ENCODE measurements around the gene UPK1B.

The UPK1B gene

GRCh38 chr3:119207512-119207875, 34.1 kb downstream of the UPK1B start:
- Histone ChIP-seq H3K4me3 (ENCODE audit: low read depth, low read length) (no peak overlapping the region), H3K9me3 (ENCODE audit: severe bottlenecking) (no peaks in the 10 kb centered on the region), H3K27ac (no peak overlapping the region), H3K27me3 (ENCODE audit: insufficient read depth, low read depth, severe bottlenecking) (no peaks in the 10 kb centered on the region), H3K36me3 (peaks cover 9% of the 10 kb centered on the region)
- no peak for DNase-seq
- no peak for TF ChIP-seq CTCF (IDR thresholded peaks at IDR 0.05; ENCODE audit: low read depth, low read length)

GRCh38 chr3:119211193-119211592, 37.8 kb downstream of the UPK1B start:
- H3K9me3 ChIP-seq (ENCODE audit: severe bottlenecking) = no peaks in the 10 kb centered on the region
- H3K27ac ChIP-seq = no peak overlapping the region
- TF ChIP-seq CTCF (IDR thresholded peaks at IDR 0.05; ENCODE audit: low read depth, low read length) = no peak
- DNase-seq = no peak
- H3K27me3 ChIP-seq (ENCODE audit: insufficient read depth, low read depth, severe bottlenecking) = no peaks in the 10 kb centered on the region
- peaks cover 27% of the 10 kb centered on the region for H3K36me3 ChIP-seq
- no peak overlapping the region for H3K4me3 ChIP-seq (ENCODE audit: low read depth, low read length)

- Histone ChIP-seq H3K9me3 (ENCODE audit: severe bottlenecking) (no peaks in the 10 kb centered on the region), H3K27ac (no peak overlapping the region), H3K36me3 (peaks cover 27% of the 10 kb centered on the region), H3K4me3 (ENCODE audit: low read depth, low read length) (no peak overlapping the region), H3K27me3 (ENCODE audit: insufficient read depth, low read depth, severe bottlenecking) (no peaks in the 10 kb centered on the region)
- no peak for DNase-seq
- no peak for TF ChIP-seq CTCF (IDR thresholded peaks at IDR 0.05; ENCODE audit: low read depth, low read length)
These were observed 38.4 kb downstream of the UPK1B start for GRCh38 chr3:119211803-119212202.

- no peaks in the 10 kb centered on the region for H3K9me3 ChIP-seq (ENCODE audit: severe bottlenecking)
- peaks cover 30% of the 10 kb centered on the region for H3K36me3 ChIP-seq
- H3K27ac ChIP-seq = no peak overlapping the region
- DNase-seq = no peak
- H3K27me3 ChIP-seq (ENCODE audit: insufficient read depth, low read depth, severe bottlenecking) = no peaks in the 10 kb centered on the region
- TF ChIP-seq CTCF (IDR thresholded peaks at IDR 0.05; ENCODE audit: low read depth, low read length) = no peak
- H3K4me3 ChIP-seq (ENCODE audit: low read depth, low read length) = no peak overlapping the region
These were observed 45.7 kb downstream of the UPK1B start for GRCh38 chr3:119219069-119219468.

- Histone ChIP-seq H3K4me3 (ENCODE audit: low read depth, low read length) (no peak overlapping the region), H3K27me3 (ENCODE audit: insufficient read depth, low read depth, severe bottlenecking) (no peaks in the 10 kb centered on the region), H3K27ac (no peak overlapping the region), H3K9me3 (ENCODE audit: severe bottlenecking) (no peaks in the 10 kb centered on the region), H3K36me3 (peaks cover 26% of the 10 kb centered on the region)
- no peak for TF ChIP-seq CTCF (IDR thresholded peaks at IDR 0.05; ENCODE audit: low read depth, low read length)
- no peak for DNase-seq
These were observed 46.8 kb downstream of the UPK1B start for GRCh38 chr3:119220198-119220597.

GRCh38 chr3:119220970-119221667, 47.7 kb downstream of the UPK1B start:
- H3K27me3 ChIP-seq (ENCODE audit: insufficient read depth, low read depth, severe bottlenecking) = no peaks in the 10 kb centered on the region

More at GRCh38 chr3:119220970-119221667, 47.7 kb downstream of the UPK1B start:
- no peaks in the 10 kb centered on the region for H3K9me3 ChIP-seq (ENCODE audit: severe bottlenecking)
- no peak for DNase-seq
- H3K36me3 ChIP-seq = peaks cover 25% of the 10 kb centered on the region
- no peak overlapping the region for H3K27ac ChIP-seq
- H3K4me3 ChIP-seq (ENCODE audit: low read depth, low read length) = no peak overlapping the region
- TF ChIP-seq CTCF (IDR thresholded peaks at IDR 0.05; ENCODE audit: low read depth, low read length) = no peak
